Endothelial cell of umbilical vein (primary cell): ENCODE measurements around the gene MEI4. TPM values are rescaled to one million over a fixed set of nuclear protein-coding genes. Genes with fewer than 3 reads are reported as not detected.

Experiments used
- BruUV-seq: library from RNA; stranded (reverse); fragments of 400-500 nt; replicated peaks from 2 replicates; lab custom pipeline; 2021; lab: Mats Ljungman, UMichigan
- CTCF ChIA-PET: fragments of 300-600, 350-600 bp; sonication (Branson Sonifier 250); formaldehyde crosslinking; loops from one replicate; lab custom pipeline; 2021; ENCODE audit warnings: antibody characterized with exemption, inconsistent platforms; lab: Charles Lee
- POLR2A ChIA-PET: fragments of 300-600, 350-600 bp; sonication (Branson Sonifier 250); formaldehyde crosslinking; loops from one replicate; lab custom pipeline; 2021; ENCODE audit warnings: antibody characterized with exemption, inconsistent platforms; lab: Charles Lee
- DNase-seq: peaks from one replicate; pipeline ENCODE4 v3.0.0-alpha.2; 2011; ENCODE audit warnings: low read depth, low spot score
- FAIRE-seq: peaks from 2 replicates; lab custom pipeline; 2011; peaks lifted over from hg19 to GRCh38; lab: Jason Lieb, UNC
- H2AFZ ChIP-seq: 2 replicates; pipeline ENCODE4 v1.6.0; 2012; ENCODE audit warnings: low read depth, low read length, control low read depth, inconsistent platforms
- H3K27ac ChIP-seq: 2 replicates; pipeline ENCODE4 v1.5.1; 2011; ENCODE audit warnings: low read depth, mild to moderate bottlenecking, control low read depth, low read length, moderate library complexity; ENCODE audit not compliant: insufficient read depth
- H3K27me3 ChIP-seq, 2 experiments: 2 replicates each; pipeline versions ENCODE4 v1.6.0 to v1.6.1; 2011; ENCODE audit warnings: low read length in 2 of 2, mixed read lengths in 1 of 2; ENCODE audit not compliant: control insufficient read depth in 2 of 2, insufficient read depth in 2 of 2
- H3K36me3 ChIP-seq, 2 experiments: 2 replicates in 1 of 2; 3 replicates in 1 of 2; pipeline ENCODE4 v1.5.1; 2011; ENCODE audit warnings: low read length in 2 of 2, mild to moderate bottlenecking in 1 of 2, moderate library complexity in 1 of 2; ENCODE audit not compliant: control insufficient read depth in 2 of 2, insufficient read depth in 2 of 2; ENCODE audit errors: extremely low read depth in 1 of 2
- H3K4me1 ChIP-seq: 3 replicates; pipeline ENCODE4 v1.5.1; 2011; ENCODE audit warnings: mild to moderate bottlenecking, low read length; ENCODE audit not compliant: control insufficient read depth, insufficient read depth; ENCODE audit errors: extremely low read depth
- H3K4me2 ChIP-seq: 2 replicates; pipeline ENCODE4 v1.6.1; 2011; ENCODE audit warnings: low read length, control low read depth, mixed read lengths; ENCODE audit not compliant: insufficient read depth
- H3K4me3 ChIP-seq, 3 experiments: fragments of 200-600 bp in 1 of 3; sonication (generic), shearing (Covaris generic) in 1 of 3; replicated peaks in 1 of 3; 2 replicates each; pipeline ENCODE4 v1.5.1; 2011 to 2016; ENCODE audit warnings: control low read depth in 3 of 3, low read length in 3 of 3, mild to moderate bottlenecking in 2 of 3, inconsistent platforms in 1 of 3, low read depth in 1 of 3, moderate library complexity in 1 of 3; ENCODE audit not compliant: insufficient read depth in 1 of 3
- H3K79me2 ChIP-seq: 2 replicates; pipeline ENCODE4 v1.6.0; 2012; ENCODE audit warnings: low read length, inconsistent platforms; ENCODE audit not compliant: control insufficient read depth, insufficient read depth
- H3K9ac ChIP-seq: replicated peaks from 2 replicates; pipeline ENCODE3; 2011; ENCODE audit warnings: low read length, control low read depth; ENCODE audit not compliant: insufficient read depth; ENCODE audit errors: extremely low read depth
- H3K9me1 ChIP-seq: replicated peaks from 3 replicates; pipeline ENCODE4 v1.6.0; 2011; ENCODE audit warnings: mild to moderate bottlenecking, low read length; ENCODE audit not compliant: control insufficient read depth, insufficient read depth; ENCODE audit errors: extremely low read depth
- H3K9me3 ChIP-seq: replicated peaks from 2 replicates; pipeline ENCODE4 v1.5.1; 2012; ENCODE audit warnings: low read length, inconsistent platforms; ENCODE audit not compliant: control insufficient read depth, insufficient read depth
- H4K20me1 ChIP-seq: replicated peaks from 2 replicates; pipeline ENCODE3; 2011; ENCODE audit warnings: mild to moderate bottlenecking, low read length; ENCODE audit not compliant: control insufficient read depth, insufficient read depth; ENCODE audit errors: extremely low read depth
- CTCF ChIP-seq, 2 donors: IDR thresholded peaks; 1 replicate in 1 of 2; 2 replicates in 1 of 2; pipeline ENCODE4 v1.5.1; 2011; ENCODE audit warnings: low read length in 2 of 2, mild to moderate bottlenecking in 2 of 2, moderate library complexity in 2 of 2, control low read depth in 1 of 2, inconsistent platforms in 1 of 2, low read depth in 1 of 2; ENCODE audit not compliant: insufficient read depth in 1 of 2; ENCODE audit errors: extremely low read depth in 1 of 2
- EZH2 ChIP-seq: IDR thresholded peaks from 2 replicates; pipeline ENCODE4 v1.6.1; 2012; ENCODE audit warnings: borderline replicate concordance, low read depth, mild to moderate bottlenecking, moderate library complexity, low read length, inconsistent platforms; ENCODE audit not compliant: severe bottlenecking
- FOS ChIP-seq: IDR thresholded peaks from 2 replicates; pipeline ENCODE4 v1.6.1; 2011; ENCODE audit warnings: mild to moderate bottlenecking, low read length, moderate library complexity, borderline replicate concordance; ENCODE audit not compliant: insufficient read depth
- GATA2 ChIP-seq: IDR thresholded peaks from 2 replicates; pipeline ENCODE4 v1.7.0; 2011; ENCODE audit warnings: low read depth, mild to moderate bottlenecking, moderate library complexity, mixed read lengths, low read length; ENCODE audit not compliant: insufficient read length, insufficient read depth
- JUN ChIP-seq: IDR thresholded peaks from 2 replicates; pipeline ENCODE4 v1.6.1; 2011; ENCODE audit warnings: borderline replicate concordance, low read depth; ENCODE audit not compliant: insufficient read length, insufficient read depth
- MAX ChIP-seq: IDR thresholded peaks from 2 replicates; pipeline ENCODE4 v1.6.1; 2011; ENCODE audit not compliant: insufficient read depth, insufficient read length
- MYC ChIP-seq: IDR thresholded peaks from one replicate; pipeline ENCODE4 v1.6.1; 2011; ENCODE audit warnings: mild to moderate bottlenecking, low read depth, low read length
- POLR2A ChIP-seq: IDR thresholded peaks from 2 replicates; pipeline ENCODE4 v1.6.1; 2012; ENCODE audit warnings: low read depth, mild to moderate bottlenecking, control low read depth, low read length
- POLR2AphosphoS5 ChIP-seq: IDR thresholded peaks from 2 replicates; pipeline ENCODE4 v1.6.1; 2012; ENCODE audit warnings: low read depth, mild to moderate bottlenecking, control low read depth, low read length, moderate library complexity; ENCODE audit not compliant: insufficient read depth
- dilution Hi-C: fragments of 300-500 bp; cut with MboI; formaldehyde crosslinking; loops from one replicate; pipeline ENCODE4 v1.15.0; 2019; ENCODE audit warnings: low sequenced_read_pairs; ENCODE audit not compliant: extremely low pct_ligation_motif_present
- intact Hi-C: fragments of 100-400 bp; cut with micrococcal nuclease; formaldehyde crosslinking; loops from one replicate; pipeline ENCODE4 v1.10.0; 2022
- polyA plus RNA-seq, 4 experiments: library from polyadenylated mRNA; depleted of rRNA in 3 of 4; stranded (reverse) in 3 of 4; unstranded in 1 of 4; fragments of >200 nt; gene quantifications; 2 replicates each; pipeline versions ENCODE4 v1.2.1 to v1.2.3, GENCODE V29; 2011 to 2012; ENCODE audit warnings: missing spikeins in 1 of 4
- total RNA-seq: library from RNA; stranded (reverse); gene quantifications from 2 replicates; pipeline ENCODE4 v1.2.3, GENCODE V29; 2021

The MEI4 gene
- total and polyA plus RNA-seq, 2 donors (not counting 3 experiments of a cell fraction or from before 2014, with no cell fraction given) = not detected

GRCh38 chr6:77715588-77715987 is 62.7 kb downstream of the MEI4 start:
- Histone ChIP-seq H2AFZ (no peak overlapping the region), H3K4me1 (no peaks in the 10 kb centered on the region), H3K9me1 (no peaks in the 10 kb centered on the region), H3K9ac (no peak overlapping the region), H3K4me2 (no peak overlapping the region), H3K27ac (no peak overlapping the region), H3K4me3 (no peak overlapping the region), H3K36me3 (no peaks in the 10 kb centered on the region), H3K79me2 (no peaks in the 10 kb centered on the region), H3K27me3 (peaks cover 0 to 3% of the 10 kb centered on the region in 2 experiments), H4K20me1 (no peaks in the 10 kb centered on the region), H3K9me3 (no peaks in the 10 kb centered on the region)
- ChIA-PET CTCF (interaction anchor here (0.7 kb wide), 1 partner anchor 528 kb away, joined by 3 read pairs; no protein-coding TSS in a partner anchor), POLR2A (no interaction called here)
- FAIRE-seq = no peak
- TF ChIP-seq EZH2 (no peak), MAX (no peak), FOS (no peak), GATA2 (no peak), CTCF (IDR thresholded peaks at IDR 0.05; ENCODE audit: extremely low read depth in 1 of 2, insufficient read depth in 1 of 2, low read depth in 1 of 2, low read length in 2 of 2) (no peak), JUN (no peak), MYC (no peak), POLR2AphosphoS5 (no peak), POLR2A (no peak)
- dilution Hi-C loops (no loop called here), intact Hi-C loops (no loop called here)
- DNase-seq = no peak
- no TSS peak for BruUV-seq
